ENCODE results near the gene CLCNKA.

The CLCNKA gene

GRCh38 chr1:16078925-16079656 lies 57.3 kb downstream of the CLCNKA start:
- DNase-seq (ENCODE audit: low spot score), result peak; percentile 68

- no peak for DNase-seq (ENCODE audit: low spot score)
Measured at GRCh38 chr1:16080422-16081150, 58.8 kb downstream of the CLCNKA start.

GRCh38 chr1:16081636-16082035 lies 59.8 kb downstream of the CLCNKA start:
- DNase-seq (ENCODE audit: low spot score), result no peak

GRCh38 chr1:16082283-16083038 lies 60.6 kb downstream of the CLCNKA start:
- peak; percentile 52 for DNase-seq (ENCODE audit: low spot score)

- DNase-seq (ENCODE audit: low spot score), result no peak
Measured at GRCh38 chr1:16083486-16083885, 61.6 kb downstream of the CLCNKA start.
